NCI-H82 treated with DMSO at 0.1 percent for 48 hours (cell line): ENCODE data around the gene ELAVL2.

Experiments
- DNase-seq: peaks from one replicate; lab custom pipeline; 2025; ENCODE audit not compliant: unreplicated experiment; lab: John Stamatoyannopoulos, UW

The ELAVL2 gene

GRCh38 chr9:23774266-23774665 lies 51.8 kb downstream of the ELAVL2 start:
- no peak for DNase-seq

- DNase-seq: no peak
These were observed 53.7 kb downstream of the ELAVL2 start for GRCh38 chr9:23772385-23772783.

- no peak for DNase-seq
These were observed 54.2 kb downstream of the ELAVL2 start for GRCh38 chr9:23771746-23772384.

GRCh38 chr9:23769307-23769935 lies 56.6 kb downstream of the ELAVL2 start:
- DNase-seq: no peak

GRCh38 chr9:23768861-23769260 lies 57.2 kb downstream of the ELAVL2 start:
- DNase-seq: no peak

- no peak for DNase-seq
These were observed 59.4 kb downstream of the ELAVL2 start for GRCh38 chr9:23766613-23767012.

GRCh38 chr9:23765561-23765960 lies 60.5 kb downstream of the ELAVL2 start:
- DNase-seq: no peak

- no peak for DNase-seq
These were observed 61.8 kb downstream of the ELAVL2 start for GRCh38 chr9:23764219-23764618.

- DNase-seq: no peak
These were observed 71.5 kb downstream of the ELAVL2 start for GRCh38 chr9:23754551-23754950.

GRCh38 chr9:23752859-23753258 lies 73.2 kb downstream of the ELAVL2 start:
- no peak for DNase-seq

GRCh38 chr9:23751633-23752032 lies 74.4 kb downstream of the ELAVL2 start:
- no peak for DNase-seq

GRCh38 chr9:23750808-23751207 lies 75.2 kb downstream of the ELAVL2 start:
- DNase-seq: no peak

GRCh38 chr9:23747088-23748075 lies 78.7 kb downstream of the ELAVL2 start:
- DNase-seq: no peak

- no peak for DNase-seq
These were observed 79.7 kb downstream of the ELAVL2 start for GRCh38 chr9:23746317-23746716.

GRCh38 chr9:23743036-23743435 lies 83.0 kb downstream of the ELAVL2 start:
- DNase-seq: no peak

GRCh38 chr9:23741351-23741750 lies 84.7 kb downstream of the ELAVL2 start:
- peak; percentile 89 for DNase-seq

- DNase-seq: no peak
These were observed 85.5 kb downstream of the ELAVL2 start for GRCh38 chr9:23740531-23740930.

GRCh38 chr9:23739753-23740152 lies 86.3 kb downstream of the ELAVL2 start:
- peak; percentile 3 for DNase-seq

- no peak for DNase-seq
These were observed 89.7 kb downstream of the ELAVL2 start for GRCh38 chr9:23736293-23736692.

GRCh38 chr9:23733495-23734078 lies 92.5 kb downstream of the ELAVL2 start:
- no peak for DNase-seq

- DNase-seq: no peak
These were observed 94.7 kb downstream of the ELAVL2 start for GRCh38 chr9:23731353-23731752.
